ENCODE results near the gene ZNF830.

- TF ChIP-seq CTCF (IDR thresholded peaks at IDR 0.05; ENCODE audit: borderline replicate concordance, extremely low read depth, low read length, poor library complexity, severe bottlenecking): no peak
- TF ChIP-seq EZH2 (IDR thresholded peaks at IDR 0.05; ENCODE audit: borderline replicate concordance, low read depth, low read length, severe bottlenecking): no peak
These were observed 17.8 kb downstream of the ZNF830 start for GRCh38 chr17:34979153-34979552.
